IMR-90 (cell line): ENCODE measurements around the gene ADRA1B. TPM values are rescaled to one million over a fixed set of nuclear protein-coding genes. Genes with fewer than 3 reads are reported as not detected.
"Not testable (repeated sequence)": the region's sequence is repeated elsewhere in the genome, so short reads cannot be mapped to it uniquely, and the experiment has no call there.

Experiments used
- ATAC-seq: fragments of 200-7000 bp; cut with Tn5 transposase; 2 replicates; pipeline ENCODE4 v1.9.1; 2020; ENCODE audit warnings: low read depth, mild to moderate bottlenecking, moderate library complexity
- BruUV-seq: library from RNA; stranded (reverse); fragments of 400-500 nt; replicated peaks from 2 replicates; lab custom pipeline; 2021; lab: Mats Ljungman, UMichigan
- CTCF ChIA-PET: fragments of 300-600 bp; formaldehyde crosslinking; extraction: SDS; loops from one replicate; lab custom pipeline; 2021; ENCODE audit warnings: antibody characterized with exemption; lab: Yijun Ruan, JAX
- POLR2A ChIA-PET: fragments of 300-600 bp; sonication (Branson Sonifier 250); formaldehyde crosslinking; loops from one replicate; lab custom pipeline; 2022; ENCODE audit warnings: antibody characterized with exemption; ENCODE audit not compliant: unreplicated experiment; lab: Charles Lee
- DNase-seq: peaks from one replicate; pipeline ENCODE4 v3.0.0; 2013
- H2AFZ ChIP-seq: replicated peaks from 2 replicates; pipeline ENCODE3; 2013; ENCODE audit warnings: low read length, mild to moderate bottlenecking; ENCODE audit not compliant: poor library complexity
- H2AK5ac ChIP-seq: 2 replicates; pipeline ENCODE4 v1.6.1; 2013; ENCODE audit warnings: low read depth, low read length, inconsistent platforms
- H2AK9ac ChIP-seq: replicated peaks from 2 replicates; pipeline ENCODE3; 2013; ENCODE audit warnings: mild to moderate bottlenecking, low read depth, low read length, moderate library complexity; ENCODE audit not compliant: poor library complexity
- H2BK120ac ChIP-seq: 2 replicates; pipeline ENCODE4 v1.6.1; 2013; ENCODE audit warnings: low read depth, low read length, inconsistent platforms
- H2BK15ac ChIP-seq: 3 replicates; pipeline ENCODE4 v1.6.1; 2013; ENCODE audit warnings: low read depth, low read length, inconsistent platforms
- H2BK20ac ChIP-seq: 2 replicates; pipeline ENCODE4 v1.6.1; 2013; ENCODE audit warnings: low read depth, mild to moderate bottlenecking, inconsistent platforms, low read length, moderate library complexity
- H2BK5ac ChIP-seq: 2 replicates; pipeline ENCODE4 v1.6.1; 2013; ENCODE audit warnings: mild to moderate bottlenecking, low read depth, low read length, inconsistent platforms; ENCODE audit not compliant: poor library complexity, severe bottlenecking
- H3K14ac ChIP-seq: replicated peaks from 2 replicates; pipeline ENCODE4 v1.6.1; 2013; ENCODE audit warnings: low read depth, low read length, inconsistent platforms
- H3K18ac ChIP-seq: 2 replicates; pipeline ENCODE4 v1.6.1; 2013; ENCODE audit warnings: low read depth, low read length, control low read depth
- H3K23ac ChIP-seq: 2 replicates; pipeline ENCODE4 v1.6.1; 2013; ENCODE audit warnings: low read depth, low read length, inconsistent platforms
- H3K27ac ChIP-seq: 2 replicates; pipeline ENCODE4 v1.5.1; 2013; ENCODE audit warnings: mild to moderate bottlenecking, control low read depth, low read length; ENCODE audit not compliant: insufficient read depth
- H3K27me3 ChIP-seq: 2 replicates; pipeline ENCODE4 v1.6.1; 2013; ENCODE audit warnings: low read length; ENCODE audit not compliant: control insufficient read depth, insufficient read depth
- H3K36me3 ChIP-seq: 2 replicates; pipeline ENCODE4 v1.6.1; 2013; ENCODE audit warnings: low read length, mixed read lengths; ENCODE audit not compliant: control insufficient read depth, insufficient read depth
- H3K4ac ChIP-seq: 2 replicates; pipeline ENCODE4 v1.6.1; 2013; ENCODE audit warnings: low read depth, low read length, inconsistent platforms
- H3K4me1 ChIP-seq: 2 replicates; pipeline ENCODE4 v1.6.1; 2013; ENCODE audit warnings: low read length, mixed read lengths; ENCODE audit not compliant: control insufficient read depth, insufficient read depth
- H3K4me2 ChIP-seq: 2 replicates; pipeline ENCODE4 v1.6.1; 2013; ENCODE audit warnings: low read depth, mild to moderate bottlenecking, control low read depth, low read length, moderate library complexity
- H3K4me3 ChIP-seq: 2 replicates; pipeline ENCODE4 v1.5.1; 2013; ENCODE audit warnings: low read depth, mild to moderate bottlenecking, control low read depth, low read length, moderate library complexity; ENCODE audit not compliant: insufficient read depth
- H3K56ac ChIP-seq: 2 replicates; pipeline ENCODE4 v1.6.1; 2013; ENCODE audit warnings: low read length, inconsistent platforms; ENCODE audit not compliant: insufficient read depth; ENCODE audit errors: extremely low read depth
- H3K79me1 ChIP-seq, 2 experiments: 2 replicates each; pipeline ENCODE4 v1.6.1; 2013; ENCODE audit warnings: low read length in 2 of 2, inconsistent platforms in 1 of 2, low read depth in 1 of 2
- H3K9ac ChIP-seq: 2 replicates; pipeline ENCODE4 v1.6.1; 2013; ENCODE audit warnings: low read depth, low read length, control low read depth
- H3K9me1 ChIP-seq: 2 replicates; pipeline ENCODE4 v1.6.1; 2013; ENCODE audit warnings: low read length, inconsistent platforms; ENCODE audit not compliant: insufficient read depth
- H3K9me3 ChIP-seq: 2 replicates; pipeline ENCODE4 v1.6.1; 2013; ENCODE audit warnings: low read length; ENCODE audit not compliant: control insufficient read depth, insufficient read depth
- H4K20me1 ChIP-seq: 2 replicates; pipeline ENCODE4 v1.6.1; 2013; ENCODE audit warnings: low read length, inconsistent platforms; ENCODE audit not compliant: insufficient read depth
- H4K5ac ChIP-seq: 2 replicates; pipeline ENCODE4 v1.6.1; 2013; ENCODE audit warnings: mild to moderate bottlenecking, low read depth, low read length, control low read depth
- H4K8ac ChIP-seq, 2 experiments: 2 replicates each; pipeline ENCODE4 v1.6.1; 2013; ENCODE audit warnings: low read depth in 2 of 2, low read length in 2 of 2, control low read depth in 1 of 2, inconsistent platforms in 1 of 2
- H4K91ac ChIP-seq: 2 replicates; pipeline ENCODE4 v1.6.1; 2013; ENCODE audit warnings: low read depth, low read length, inconsistent platforms; ENCODE audit not compliant: insufficient read depth
- whole genome bisulfite sequencing, 2 experiments: methylation state at CpG; one replicate each; pipeline versions ENCODE4 v1.1.5 to v1.1.7; 2013; ENCODE audit warnings: missing lambda C conversion rate in 2 of 2; ENCODE audit not compliant: insufficient read length in 1 of 2; ENCODE audit errors: extremely low coverage in 2 of 2; 5-methylcytosine and 5-hydroxymethylcytosine counted together
- dilution Hi-C: fragments of 300-500 bp; cut with HindIII; formaldehyde crosslinking; loops from one replicate; pipeline ENCODE4 v1.14.3; 2018; ENCODE audit warnings: low sequenced_read_pairs; ENCODE audit not compliant: unreplicated experiment
- in situ Hi-C: fragments of 300-500 bp; cut with MboI; formaldehyde crosslinking; loops from 3 replicates; pipeline ENCODE4 v1.14.3; 2019; ENCODE audit warnings: low sequenced_read_pairs, inconsistent platforms, mixed read lengths
- intact Hi-C: fragments of 100-400 bp; cut with micrococcal nuclease; formaldehyde crosslinking; loops from 2 replicates; pipeline ENCODE4 v1.10.0; 2022
- polyA plus RNA-seq, 3 experiments: library from polyadenylated mRNA; depleted of rRNA; stranded (reverse); fragments of >200 nt; gene quantifications; 2 replicates each; pipeline ENCODE4 v1.2.3, GENCODE V29; 2012; ENCODE audit warnings: low replicate concordance in 1 of 3
- total RNA-seq: library from RNA; depleted of rRNA; stranded (reverse); fragments of >200 nt; gene quantifications from 2 replicates; pipeline ENCODE4 v1.2.3, GENCODE V29; 2012

Gene ADRA1B
- total and polyA plus RNA-seq, 2 of the 4 experiments (the other 2 are of a cell fraction) = 0.18 to 1.5 TPM

DNA sequence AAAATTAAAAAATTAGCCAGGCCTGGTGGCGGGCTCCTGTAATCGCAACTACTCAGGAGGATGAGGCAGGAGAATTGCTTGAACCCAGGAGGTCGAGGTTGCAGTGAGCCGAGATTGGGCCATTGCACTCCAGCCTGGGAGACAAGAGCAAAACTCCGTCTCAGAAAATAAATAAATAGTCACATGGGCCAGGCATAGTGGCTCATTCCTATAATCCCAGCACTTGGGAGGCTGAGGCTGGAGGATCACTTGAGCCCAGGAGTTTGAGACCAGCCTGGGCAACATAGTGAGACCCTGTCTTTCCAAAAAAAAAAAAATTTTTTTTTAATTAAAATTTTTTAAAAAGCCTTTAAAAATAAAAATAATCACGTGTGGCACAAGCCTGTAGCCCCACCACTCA, 97.9 kb downstream of the ADRA1B start:
- dilution Hi-C loops = loop anchor here (25.0 kb wide), 1 partner anchor 348 kb away; the partner anchor contains the start of gene C1QTNF2
- not testable (repeated sequence) for H3K56ac ChIP-seq

More for the DNA sequence above, 97.9 kb downstream of the ADRA1B start:
- H4K5ac ChIP-seq, intact Hi-C loops, H2BK20ac ChIP-seq, H3K27ac ChIP-seq, H3K9me3 ChIP-seq, H3K9me1 ChIP-seq, POLR2A ChIA-PET, in situ Hi-C loops, H2AK5ac ChIP-seq, H3K14ac ChIP-seq, H3K18ac ChIP-seq, H2BK120ac ChIP-seq, H4K8ac ChIP-seq, H2AFZ ChIP-seq, ATAC-seq, H3K4me2 ChIP-seq, H3K36me3 ChIP-seq, CTCF ChIA-PET, H3K4me1 ChIP-seq, H4K91ac ChIP-seq, DNase-seq, H2BK5ac ChIP-seq, H3K27me3 ChIP-seq, BruUV-seq, H3K9ac ChIP-seq, H2AK9ac ChIP-seq, H2BK15ac ChIP-seq, H3K4ac ChIP-seq, H3K4me3 ChIP-seq, H3K23ac ChIP-seq, H4K20me1 ChIP-seq: not testable (repeated sequence)
- 100% methylated on average over 2 of the region's 6 CpGs; no CpG with 5 or more reads in 1 of the 2 experiments for WGBS, 2 experiments
- H3K79me1 ChIP-seq = peaks cover 25 to 36% of the 10 kb centered on the region in 2 experiments
